ENCODE measurements around the gene CFAP74. TPM values are rescaled to one million over a fixed set of nuclear protein-coding genes. Genes with fewer than 3 reads are reported as not detected.

Gene CFAP74
- total and polyA plus RNA-seq, 12 donors: 0.03 TPM; not detected in 11

DNA sequence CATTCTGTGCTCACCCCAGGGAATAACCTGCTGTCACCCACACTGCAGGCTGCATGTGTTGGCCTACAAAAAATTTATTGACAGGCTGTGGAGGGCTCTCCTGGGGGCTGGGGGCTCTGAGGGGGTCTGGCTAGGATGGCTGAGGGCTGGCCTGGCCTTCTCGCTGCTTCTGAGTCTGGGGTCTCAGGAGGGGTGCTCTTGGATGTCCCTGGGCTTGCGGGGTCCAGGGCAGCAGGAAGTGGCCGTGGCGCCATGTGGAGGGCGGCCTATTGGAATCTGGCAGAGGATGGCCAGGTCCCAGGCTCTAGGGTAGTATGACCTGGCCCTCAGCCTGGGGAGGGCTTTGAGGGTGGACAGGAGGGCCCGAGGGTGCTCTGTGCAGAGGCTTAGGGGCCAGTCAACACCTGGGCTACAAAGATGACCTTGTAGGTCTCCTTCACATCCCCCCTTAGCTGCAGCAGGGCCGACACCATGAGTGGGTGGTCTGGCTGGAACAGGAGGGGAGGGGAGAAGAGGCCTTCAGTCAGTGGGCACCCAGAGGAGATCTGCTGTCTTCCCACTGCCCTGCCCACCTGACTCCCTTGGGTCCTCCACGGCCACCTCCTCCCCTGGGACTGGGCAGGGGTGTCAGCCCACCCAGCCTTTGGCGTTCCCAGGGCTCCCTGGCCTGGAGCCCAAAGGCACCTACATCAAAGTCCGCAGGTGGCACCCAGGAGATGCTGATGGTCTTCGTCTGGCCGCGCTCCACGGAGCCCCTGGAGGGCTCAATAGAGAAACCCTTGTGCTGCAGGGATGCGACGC, 81.5 kb downstream of the CFAP74 start:
- TF ChIP-seq, protein P1, sequence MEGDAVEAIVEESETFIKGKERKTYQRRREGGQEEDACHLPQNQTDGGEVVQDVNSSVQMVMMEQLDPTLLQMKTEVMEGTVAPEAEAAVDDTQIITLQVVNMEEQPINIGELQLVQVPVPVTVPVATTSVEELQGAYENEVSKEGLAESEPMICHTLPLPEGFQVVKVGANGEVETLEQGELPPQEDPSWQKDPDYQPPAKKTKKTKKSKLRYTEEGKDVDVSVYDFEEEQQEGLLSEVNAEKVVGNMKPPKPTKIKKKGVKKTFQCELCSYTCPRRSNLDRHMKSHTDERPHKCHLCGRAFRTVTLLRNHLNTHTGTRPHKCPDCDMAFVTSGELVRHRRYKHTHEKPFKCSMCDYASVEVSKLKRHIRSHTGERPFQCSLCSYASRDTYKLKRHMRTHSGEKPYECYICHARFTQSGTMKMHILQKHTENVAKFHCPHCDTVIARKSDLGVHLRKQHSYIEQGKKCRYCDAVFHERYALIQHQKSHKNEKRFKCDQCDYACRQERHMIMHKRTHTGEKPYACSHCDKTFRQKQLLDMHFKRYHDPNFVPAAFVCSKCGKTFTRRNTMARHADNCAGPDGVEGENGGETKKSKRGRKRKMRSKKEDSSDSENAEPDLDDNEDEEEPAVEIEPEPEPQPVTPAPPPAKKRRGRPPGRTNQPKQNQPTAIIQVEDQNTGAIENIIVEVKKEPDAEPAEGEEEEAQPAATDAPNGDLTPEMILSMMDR (IDR thresholded peaks at IDR 0.05): no peak
- Histone ChIP-seq H3K9me3 (no peaks in the 10 kb centered on the region), H3K4me1 (peaks cover 10 to 23% (median 13%) of the 10 kb centered on the region in 9 donors), H3K27me3 (no peaks in the 10 kb centered on the region), H3K4me3 (no peak overlapping the region), H3K27ac (no peak overlapping the region), H3K36me3 (no peaks in the 10 kb centered on the region)
- 81 to 90% methylated on average over 16 of the region's 16 CpGs for WGBS, 2 donors
- DNase-seq (no peak), ATAC-seq (no peak)
- intact Hi-C loops (cut with DNase I): no loop called here

DNA sequence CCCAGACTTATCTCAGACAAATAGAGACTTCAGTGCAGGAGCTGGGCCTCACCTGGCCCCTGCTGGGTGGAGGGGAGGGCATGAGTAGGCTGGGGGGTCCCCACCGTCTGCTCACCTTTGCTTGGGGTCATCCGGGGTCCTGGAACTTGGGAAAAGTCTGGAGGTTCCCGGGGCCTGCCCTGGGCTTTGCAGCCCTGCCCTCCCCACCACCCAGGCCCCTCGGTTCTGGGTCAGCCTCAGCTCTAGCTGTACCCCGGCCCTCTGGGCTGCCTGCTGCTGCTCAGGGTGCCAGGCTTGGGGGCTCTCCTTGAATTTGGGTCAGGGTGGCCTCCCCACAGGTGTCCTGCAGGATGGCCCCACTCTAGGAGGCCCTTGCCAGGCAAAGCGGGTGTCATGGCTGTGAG, 82.1 kb downstream of the CFAP74 start:
- 87 to 89% methylated on average over 6 of the region's 6 CpGs for WGBS, 2 donors
- no peak for DNase-seq
- intact Hi-C loops (cut with DNase I): no loop called here
- Histone ChIP-seq H3K27ac (no peak overlapping the region), H3K9me3 (no peaks in the 10 kb centered on the region), H3K36me3 (no peaks in the 10 kb centered on the region), H3K27me3 (no peaks in the 10 kb centered on the region), H3K4me3 (no peak overlapping the region), H3K4me1 (peaks cover 10 to 19% (median 13%) of the 10 kb centered on the region in 9 donors)
- TF ChIP-seq, protein P1 (IDR thresholded peaks at IDR 0.05): no peak
- ATAC-seq: no peak

DNA sequence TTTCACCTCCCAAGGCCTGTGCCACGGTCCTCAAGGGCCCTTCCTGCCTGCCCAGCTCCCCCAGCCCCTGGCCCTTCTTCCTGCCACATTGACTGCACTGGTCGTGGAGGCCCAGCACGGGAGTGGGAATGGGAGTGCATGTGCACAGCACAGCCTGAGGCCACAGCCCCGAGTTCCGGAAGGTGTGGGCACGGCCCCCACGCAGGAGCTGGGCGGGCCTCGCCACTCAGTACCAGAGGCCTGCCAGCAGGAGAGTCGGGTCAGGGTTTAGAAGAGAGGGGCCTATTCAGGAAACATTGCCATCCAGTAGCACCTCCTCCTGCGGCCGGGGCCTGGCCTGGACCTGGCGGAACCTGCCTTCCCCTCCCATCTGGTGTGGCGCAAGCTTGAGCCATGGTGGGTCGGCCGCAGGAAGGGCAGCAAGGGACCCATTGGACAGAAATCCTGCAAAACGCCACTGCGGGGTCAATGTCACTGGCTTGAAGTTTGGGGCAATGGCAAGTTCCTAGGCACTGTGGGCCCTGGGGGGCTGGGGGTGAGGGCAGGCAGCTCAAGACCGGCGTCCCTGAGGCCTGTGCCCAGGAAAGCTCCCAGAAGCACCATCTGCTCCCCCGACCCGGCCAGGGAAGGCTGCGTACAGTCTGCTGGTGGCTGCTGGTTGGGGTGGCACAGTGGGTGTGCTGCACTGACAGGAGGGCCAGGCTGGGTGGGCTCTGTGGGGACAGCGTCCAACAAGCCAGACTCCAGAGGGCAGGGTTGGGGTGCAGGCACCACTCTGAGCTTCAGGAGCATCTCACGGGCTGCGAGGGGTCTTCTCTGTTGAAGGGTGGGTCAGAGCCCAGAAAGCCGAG, 82.8 kb downstream of the CFAP74 start:
- Histone ChIP-seq H3K27ac (no peak overlapping the region), H3K9me3 (no peaks in the 10 kb centered on the region), H3K4me3 (no peak overlapping the region), H3K4me1 (peaks cover 10 to 19% (median 13%) of the 10 kb centered on the region in 9 donors), H3K27me3 (no peaks in the 10 kb centered on the region), H3K36me3 (no peaks in the 10 kb centered on the region)
- no peak for DNase-seq
- TF ChIP-seq, protein P1 (IDR thresholded peaks at IDR 0.05): no peak
- intact Hi-C loops (cut with DNase I): no loop called here
- WGBS, 2 donors: 86 to 89% methylated on average over 27 of the region's 27 CpGs
- ATAC-seq: no peak

DNA sequence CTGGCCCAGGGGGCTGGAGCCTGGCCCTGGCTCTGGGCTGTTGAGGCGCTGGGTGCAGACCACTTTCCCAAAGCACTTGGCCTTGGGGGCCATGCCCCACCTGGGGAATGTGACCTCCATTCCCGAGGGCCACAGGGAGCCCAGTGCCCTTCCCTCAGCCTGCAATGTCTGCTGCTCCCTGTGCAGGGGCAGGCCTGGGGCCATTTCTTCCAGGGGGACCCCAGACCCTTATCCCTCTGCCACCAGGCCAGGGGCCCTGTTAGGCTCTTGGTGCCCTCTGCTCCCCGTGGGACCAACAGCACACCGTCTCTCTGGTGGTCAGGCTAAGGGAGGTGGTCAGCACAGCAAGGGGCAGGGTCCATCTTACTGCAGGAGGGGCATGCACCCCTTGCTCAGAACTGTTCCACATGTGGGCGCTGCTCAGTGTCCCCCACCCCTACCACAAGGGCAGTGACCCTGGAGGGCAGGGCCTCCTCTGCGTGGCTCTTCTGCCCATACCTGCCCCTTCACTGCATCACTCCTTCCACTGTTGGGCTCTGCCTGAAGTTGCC, 83.5 kb downstream of the CFAP74 start:
- Histone ChIP-seq H3K27me3 (no peaks in the 10 kb centered on the region), H3K4me3 (peak overlapping the region in 7 of 10 donors; percentile 6 to 73 (median 60)), H3K9me3 (no peaks in the 10 kb centered on the region), H3K4me1 (peaks cover 10 to 19% (median 13%) of the 10 kb centered on the region in 9 donors), H3K27ac (peak overlapping the region in 9 of 10 donors; percentile 4 to 65 (median 49)), H3K36me3 (no peaks in the 10 kb centered on the region)
- DNase-seq: no peak
- intact Hi-C loops (cut with DNase I): no loop called here
- TF ChIP-seq, protein P1 (IDR thresholded peaks at IDR 0.05): no peak
- 89 to 91% methylated on average over 6 of the region's 6 CpGs for WGBS, 2 donors
- peak in 1 of 8 donors; percentile 3 for ATAC-seq
